ENCODE data around the gene IMPDH1. TPM values are rescaled to one million over a fixed set of nuclear protein-coding genes. Genes with fewer than 3 reads are reported as not detected.
A peak's percentile ranks its signal among the peaks of the same experiment; 100 is the strongest.

Gene IMPDH1
- polyA plus RNA-seq, 2 of the 4 experiments (the other 2 are of a cell fraction): 55.4 to 65.4 TPM

DNA sequence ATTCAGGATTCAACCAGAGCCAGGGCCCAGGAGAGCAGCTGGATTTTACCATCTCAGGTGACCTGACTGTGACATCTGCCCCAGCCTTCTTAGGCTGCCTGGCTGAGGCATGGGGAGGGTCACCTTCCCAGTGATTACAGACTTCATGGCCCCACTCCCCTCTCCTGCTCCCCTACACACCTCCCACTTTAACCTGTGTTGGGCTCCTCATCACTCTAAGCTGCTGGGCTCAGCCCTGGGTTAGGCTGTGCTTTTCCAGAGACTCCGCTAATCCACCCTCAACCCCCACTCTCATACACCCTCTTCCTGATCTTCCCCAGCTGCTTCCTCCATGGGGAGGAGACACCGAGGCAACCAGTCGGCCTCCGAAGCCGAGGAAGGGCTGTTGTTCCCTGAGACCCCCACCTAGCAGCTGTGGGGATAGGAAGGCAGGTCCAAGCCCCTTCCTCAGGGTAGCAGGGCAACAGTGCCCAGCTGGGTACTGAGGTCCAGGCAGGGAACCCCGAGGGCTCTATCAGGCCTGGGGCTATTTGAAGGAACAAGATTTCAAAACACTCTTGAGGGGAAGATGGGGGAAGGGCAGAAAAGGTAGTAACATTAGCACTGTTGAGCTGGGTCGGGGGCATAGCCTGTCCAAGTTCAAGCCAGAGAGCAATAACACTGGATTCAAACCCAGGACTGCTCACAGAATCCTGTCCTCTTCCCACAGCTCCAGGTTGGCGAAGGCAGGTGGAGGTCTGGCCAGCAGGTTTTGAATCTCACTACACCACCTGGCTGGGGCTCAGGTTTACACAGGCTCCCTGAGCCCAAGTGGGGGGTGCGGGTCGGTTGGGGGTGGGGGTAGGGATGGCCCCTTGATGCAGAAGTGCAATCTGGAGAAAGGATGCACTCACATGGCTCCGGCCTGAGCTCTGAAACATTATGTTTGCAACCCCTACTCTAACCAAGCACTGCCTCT lies 1.8 kb downstream of the IMPDH1 start:
- 78% methylated on average over 7 of the region's 11 CpGs for WGBS (ENCODE audit: missing lambda C conversion rate)
- Histone ChIP-seq H3K4me3 (peak overlapping the region; percentile 69; the same call in 1 of the 3 replicates), H3K27ac (peak overlapping the region in 1 of 2 experiments; percentile 94; a peak in 2 of 6 replicates), H3K9me3 (no peaks in the 10 kb centered on the region), H3K4me2 (peak overlapping the region; percentile 98), H3K4me1 (peaks cover 42% of the 10 kb centered on the region)
- ChIA-PET CTCF (interaction anchor here (0.6 to 27.7 kb wide), 9 partner anchors 9 to 133 kb away, joined by 3 to 695 read pairs (median 5); no protein-coding TSS in a partner anchor), POLR2A (interaction anchor here (0.9 to 1.0 kb wide), 2 partner anchors 21 to 64 kb away, joined by 3 to 4 read pairs; partner anchors contain the start of gene RBM28)
- DNase-seq (ENCODE audit: low read depth in 1 of 2, low spot score in 1 of 2) (no peak), ATAC-seq (no peak), FAIRE-seq (no peak)
- no peak for TF ChIP-seq CHD4 (IDR thresholded peaks at IDR 0.05; ENCODE audit: borderline replicate concordance)
- no peak for TF ChIP-seq KDM5A (IDR thresholded peaks at IDR 0.05)
- TF ChIP-seq, protein P1, sequence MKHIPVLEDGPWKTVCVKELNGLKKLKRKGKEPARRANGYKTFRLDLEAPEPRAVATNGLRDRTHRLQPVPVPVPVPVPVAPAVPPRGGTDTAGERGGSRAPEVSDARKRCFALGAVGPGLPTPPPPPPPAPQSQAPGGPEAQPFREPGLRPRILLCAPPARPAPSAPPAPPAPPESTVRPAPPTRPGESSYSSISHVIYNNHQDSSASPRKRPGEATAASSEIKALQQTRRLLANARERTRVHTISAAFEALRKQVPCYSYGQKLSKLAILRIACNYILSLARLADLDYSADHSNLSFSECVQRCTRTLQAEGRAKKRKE (CRISPR knock-in tag; IDR thresholded peaks at IDR 0.05; ENCODE audit: low read depth): no peak
- no peak for TF ChIP-seq POLR2A (IDR thresholded peaks at IDR 0.05; ENCODE audit: low read length)
- no peak for TF ChIP-seq REST (IDR thresholded peaks at IDR 0.05)
- no peak for TF ChIP-seq ZSCAN20 (CRISPR knock-in tag; IDR thresholded peaks at IDR 0.05)
- TF ChIP-seq CTCF (IDR thresholded peaks at IDR 0.05): no peak
- no peak for TF ChIP-seq SREBF2 (IDR thresholded peaks at IDR 0.05)
- TF ChIP-seq MAZ (IDR thresholded peaks at IDR 0.05; ENCODE audit: borderline replicate concordance, low read depth, low read length): no peak
- TF ChIP-seq HEYL (CRISPR knock-in tag; IDR thresholded peaks at IDR 0.05): no peak
- no peak for TF ChIP-seq ZNF302 (CRISPR knock-in tag; IDR thresholded peaks at IDR 0.05)
- no peak for TF ChIP-seq CHD2 (IDR thresholded peaks at IDR 0.05; ENCODE audit: low read length, partially characterized antibody)
- TF ChIP-seq RNF2 (IDR thresholded peaks at IDR 0.05; ENCODE audit: borderline replicate concordance, low read depth): no peak
- TF ChIP-seq MYC (IDR thresholded peaks at IDR 0.05; ENCODE audit: borderline replicate concordance, low read length): no peak

- TF ChIP-seq NFE2L2 (conservative IDR thresholded peaks at IDR 0.05; ENCODE audit: low read length): no peak
- no peak for TF ChIP-seq ZFP36 (IDR thresholded peaks at IDR 0.05; ENCODE audit: borderline replicate concordance, partially characterized antibody)
- no peak for TF ChIP-seq CBX2 (IDR thresholded peaks at IDR 0.05; ENCODE audit: borderline replicate concordance, low read depth)
- no peak for TF ChIP-seq NPAS2 (CRISPR knock-in tag; IDR thresholded peaks at IDR 0.05; ENCODE audit: borderline replicate concordance)
- no peak for TF ChIP-seq SMC3 (IDR thresholded peaks at IDR 0.05)
- DNase-seq (ENCODE audit: low read depth in 1 of 2, low spot score in 1 of 2) (no peak), ATAC-seq (no peak), FAIRE-seq (no peak)
- Histone ChIP-seq H3K4me1 (peaks cover 42% of the 10 kb centered on the region), H3K4me3 (no peak overlapping the region), H3K9me3 (no peaks in the 10 kb centered on the region), H3K27ac (peak overlapping the region in 1 of 2 experiments; percentile 14; a peak in 1 of 6 replicates), H3K4me2 (no peak overlapping the region)
- ChIA-PET CTCF (interaction anchor here (1.3 to 27.7 kb wide), 4 partner anchors 9 to 53 kb away, joined by 5 to 695 read pairs (median 22); no protein-coding TSS in a partner anchor), POLR2A (no interaction called here)
- WGBS (ENCODE audit: missing lambda C conversion rate): 83% methylated on average over 7 of the region's 7 CpGs
Measured at GRCh38 chr7:128407233-128407589, 2.6 kb downstream of the IMPDH1 start.
